HG02970 (cell line): ENCODE data around the gene SH3BP4.
"Not testable (repeated sequence)": the region's sequence is repeated elsewhere in the genome, so short reads cannot be mapped to it uniquely, and the experiment has no call there.

Experiments used
- ATAC-seq: cut with Tn5 transposase; IDR thresholded peaks from one replicate; pipeline ENCODE4 v1.9.1; 2021; ENCODE audit warnings: mild to moderate bottlenecking, moderate library complexity, moderate number of reproducible peaks; ENCODE audit not compliant: unreplicated experiment, low FRiP score

Gene SH3BP4

DNA sequence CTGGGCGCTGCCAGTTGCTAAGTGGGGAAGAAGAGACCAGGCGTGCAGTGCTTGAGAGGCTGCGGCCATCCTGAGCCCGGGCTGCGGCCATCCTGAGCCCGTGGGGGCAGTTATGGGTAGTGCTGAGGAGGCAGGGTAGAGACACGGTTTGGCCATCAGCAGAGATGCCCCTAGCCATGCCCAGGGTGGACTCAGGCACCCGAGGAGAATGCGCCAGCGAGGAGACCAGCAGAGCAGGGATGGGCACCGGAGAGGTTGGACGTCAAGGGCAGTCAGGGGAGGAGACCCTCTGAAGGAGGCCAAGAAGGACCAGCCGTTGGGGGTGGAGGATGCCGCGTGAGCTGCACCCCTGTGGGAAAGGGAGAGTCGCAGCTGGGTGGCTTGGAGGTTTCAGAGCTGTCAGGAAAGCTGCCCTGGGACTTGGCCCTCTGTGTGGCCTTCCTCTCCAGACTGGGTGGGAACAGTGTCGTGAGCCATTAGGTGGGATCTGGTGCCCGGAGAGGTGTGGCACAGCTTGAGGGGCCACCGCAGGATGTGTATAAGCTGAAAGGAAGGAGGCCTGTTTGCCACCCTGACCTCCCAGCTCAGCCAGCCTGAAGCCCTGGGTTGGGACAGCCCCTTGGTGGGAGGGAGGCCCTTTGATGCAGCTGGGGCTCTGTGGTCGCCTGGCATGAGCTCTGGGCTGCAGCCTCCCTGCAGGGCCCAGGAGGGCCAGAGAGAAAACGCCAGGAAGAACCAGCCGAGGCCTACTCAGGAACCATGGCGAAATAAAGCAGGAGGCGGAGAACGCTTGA lies 56.0 kb downstream of the SH3BP4 start:
- no peak for ATAC-seq

DNA sequence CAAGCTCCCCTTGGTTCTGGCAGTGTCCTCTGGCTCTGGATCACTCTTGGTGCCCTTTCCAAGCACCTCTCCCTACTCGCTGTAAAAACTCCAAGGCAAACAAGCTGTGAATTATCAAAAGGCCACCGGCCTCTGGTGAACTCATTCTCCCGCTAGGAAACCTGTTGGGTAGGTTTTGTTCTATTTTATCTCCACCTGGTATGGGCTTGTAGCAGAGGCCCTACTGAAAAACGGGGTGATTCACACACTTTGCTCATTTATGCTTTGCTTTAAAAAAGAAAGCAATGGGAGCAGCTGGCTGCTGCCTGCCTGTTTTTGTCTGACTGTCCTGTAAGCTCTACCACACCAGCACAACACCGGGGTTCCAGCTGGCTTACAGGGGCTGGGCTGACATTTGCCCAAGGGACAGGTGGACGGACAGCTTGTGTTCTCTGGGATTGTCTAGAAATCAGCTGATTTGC lies 56.8 kb downstream of the SH3BP4 start:
- no peak for ATAC-seq

DNA sequence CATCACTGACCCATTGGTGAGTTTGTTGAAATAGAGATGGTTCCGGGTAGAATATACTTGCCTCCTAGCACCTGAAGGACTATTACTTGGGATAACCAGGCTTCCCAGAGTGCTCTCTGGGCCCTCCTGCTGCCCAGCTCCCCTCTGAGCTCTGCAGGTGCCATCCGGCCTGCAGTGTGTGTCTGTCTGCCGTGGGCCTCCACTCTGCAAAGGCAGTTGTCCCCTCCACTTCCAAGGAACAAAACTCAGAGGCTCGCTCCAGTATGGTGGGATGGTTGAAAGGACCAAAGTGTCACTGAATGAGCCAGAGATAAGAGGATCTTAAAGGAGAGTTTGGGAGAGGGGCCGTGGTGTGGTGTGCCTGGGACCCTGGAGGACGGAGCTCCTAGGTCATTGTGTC lies 57.3 kb downstream of the SH3BP4 start:
- ATAC-seq = no peak

DNA sequence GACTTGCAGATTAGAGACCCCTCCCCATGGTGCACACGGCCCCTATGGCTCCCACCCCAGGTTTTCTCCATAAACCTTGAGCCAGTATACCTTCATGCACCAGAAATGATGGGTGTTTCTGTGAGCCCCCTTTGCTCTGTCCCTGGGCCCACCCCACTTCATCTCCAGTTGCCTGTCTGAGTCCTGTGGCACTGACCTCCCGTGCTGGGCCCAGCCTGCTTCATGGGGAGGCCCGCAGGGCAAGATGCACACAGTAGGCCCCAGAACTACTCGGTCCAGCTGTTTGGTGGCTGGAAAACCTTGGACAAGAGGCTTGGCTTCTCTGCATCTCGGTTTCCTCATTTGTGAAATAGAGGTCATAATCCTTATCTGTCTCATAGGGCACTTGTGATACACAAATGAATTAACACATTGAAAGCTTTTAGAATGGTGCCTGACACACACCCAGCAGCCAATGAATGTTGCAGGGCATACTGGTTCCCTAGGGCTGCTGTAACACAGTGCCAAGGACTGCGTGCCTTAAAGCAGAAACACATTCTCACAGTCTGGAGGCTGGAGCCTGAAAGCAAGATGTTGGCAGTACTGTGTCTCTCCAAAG lies 58.4 kb downstream of the SH3BP4 start:
- no peak for ATAC-seq

DNA sequence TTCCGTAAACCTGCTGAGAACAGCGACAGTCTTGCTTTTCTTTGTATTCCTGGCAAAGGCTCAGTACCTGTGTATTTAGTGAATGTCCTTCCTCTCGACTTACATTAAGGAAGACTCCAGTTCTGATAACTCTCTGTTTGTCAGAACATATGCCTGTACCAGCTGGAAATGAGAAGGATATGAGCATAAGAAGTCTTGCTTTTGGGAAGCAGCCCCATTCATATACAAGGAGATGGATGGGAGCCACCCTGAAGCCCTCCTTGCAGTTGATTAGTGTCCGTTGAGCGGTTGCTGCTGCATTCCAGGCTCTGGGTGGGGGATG lies 59.8 kb downstream of the SH3BP4 start:
- ATAC-seq = no peak

DNA sequence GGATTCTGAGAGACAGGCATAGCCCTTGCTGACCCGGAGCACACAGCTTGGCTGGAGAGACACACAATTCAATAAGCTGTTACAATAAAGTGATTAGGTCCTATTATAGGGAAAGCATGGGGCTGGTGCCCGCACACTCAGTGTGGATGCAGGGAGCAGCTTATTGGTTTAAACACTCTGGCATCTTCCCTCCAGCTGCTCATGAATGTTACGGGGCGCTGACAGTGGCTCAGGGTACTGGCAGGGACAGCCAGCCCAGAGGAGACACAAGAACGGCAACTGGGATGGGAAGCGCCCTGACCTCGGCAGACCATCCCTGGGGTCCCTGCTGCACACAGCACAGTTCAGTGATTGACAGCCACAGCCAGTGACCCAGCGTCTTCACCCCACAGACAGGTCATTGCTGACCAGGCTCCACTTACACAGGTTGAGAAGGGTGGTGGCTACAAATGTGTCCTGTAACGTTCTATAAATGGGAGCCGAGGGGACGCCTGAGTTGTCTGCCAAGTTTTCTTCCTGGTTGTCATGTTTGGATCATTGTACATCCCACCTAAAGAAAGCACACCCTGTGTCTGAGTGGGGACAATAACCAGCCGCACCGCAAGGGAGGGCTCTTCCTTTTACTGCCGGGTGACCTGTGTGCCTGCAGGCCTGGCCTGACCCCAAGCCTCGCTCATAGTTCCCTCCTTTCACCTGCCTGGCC lies 60.3 kb downstream of the SH3BP4 start:
- no peak for ATAC-seq

DNA sequence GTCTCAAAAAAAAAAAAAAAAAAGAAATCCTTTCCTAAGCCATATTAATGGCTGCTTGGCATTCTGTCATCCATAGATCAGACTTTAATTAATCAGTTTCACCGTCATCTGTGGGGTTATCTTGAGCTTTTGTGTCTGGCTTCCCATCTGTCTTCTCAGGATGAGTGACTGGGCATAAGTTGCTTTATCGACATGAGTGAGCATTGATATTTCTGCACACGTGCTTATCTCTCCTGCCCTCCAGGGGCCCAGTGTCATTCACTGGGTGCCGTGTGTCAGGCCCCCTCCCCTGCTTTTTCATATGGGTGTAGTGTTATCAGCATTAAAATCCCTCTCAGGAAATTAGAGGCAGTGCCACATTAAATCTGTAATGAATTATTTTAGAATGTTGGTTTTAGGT lies 65.6 kb downstream of the SH3BP4 start:
- ATAC-seq = no peak

DNA sequence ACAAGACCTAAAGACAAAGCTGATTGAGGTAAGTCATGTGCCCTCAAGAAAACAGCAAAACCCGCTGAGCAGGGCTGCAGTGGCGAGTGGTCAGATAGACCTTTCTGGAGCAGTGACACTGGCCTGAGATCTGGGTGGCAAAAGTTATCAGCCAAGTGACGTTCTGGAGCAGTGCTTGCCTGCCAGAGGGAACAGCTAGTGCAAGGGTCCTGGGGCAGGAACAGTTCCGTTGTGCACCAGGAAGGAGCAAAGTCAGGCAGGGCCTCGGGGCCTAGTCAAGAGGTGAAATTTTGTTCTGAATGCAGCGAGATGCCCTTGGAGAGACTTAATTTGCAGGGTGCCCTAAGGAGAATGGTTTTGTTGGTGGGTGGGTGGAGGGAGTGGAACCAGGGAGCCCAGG lies 67.0 kb downstream of the SH3BP4 start:
- no peak for ATAC-seq

DNA sequence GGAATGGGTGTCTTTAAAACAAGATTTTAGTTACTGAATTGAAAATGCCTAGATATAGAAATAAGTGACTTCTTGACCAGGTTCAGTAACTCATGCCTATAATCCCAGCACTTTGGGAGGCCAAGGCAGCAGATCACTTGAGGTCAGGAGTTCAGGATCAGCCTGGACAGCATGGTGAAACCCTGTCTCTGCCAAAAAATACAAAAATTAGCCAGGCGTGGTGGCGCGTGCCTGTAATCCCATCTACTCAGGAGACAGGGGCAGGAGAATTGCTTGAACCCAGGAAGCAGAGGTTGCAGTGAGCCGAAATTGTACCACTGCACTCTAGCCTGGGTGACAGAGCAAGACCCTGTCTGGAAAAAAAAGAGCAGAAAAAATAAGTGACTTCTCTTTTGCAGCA lies 68.3 kb downstream of the SH3BP4 start:
- not testable (repeated sequence) for ATAC-seq

DNA sequence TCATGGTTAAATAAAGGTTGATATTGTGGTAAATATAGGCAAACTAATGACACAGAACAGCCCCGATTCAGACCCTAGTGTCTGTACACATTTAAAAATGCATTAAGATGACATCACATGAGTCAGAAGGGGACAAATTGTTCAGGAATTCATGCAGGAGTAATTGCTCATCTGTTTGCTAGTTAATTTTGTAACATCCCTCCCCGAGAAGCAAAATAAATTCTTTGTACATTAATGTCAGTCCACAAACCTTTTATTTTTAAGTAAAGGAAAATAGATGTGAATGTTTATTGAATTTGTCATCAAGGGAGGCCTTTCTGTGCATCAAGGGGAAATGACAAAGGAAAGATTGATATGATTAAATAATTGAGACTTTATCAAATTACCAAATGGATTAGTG lies 69.9 kb downstream of the SH3BP4 start:
- ATAC-seq = no peak

DNA sequence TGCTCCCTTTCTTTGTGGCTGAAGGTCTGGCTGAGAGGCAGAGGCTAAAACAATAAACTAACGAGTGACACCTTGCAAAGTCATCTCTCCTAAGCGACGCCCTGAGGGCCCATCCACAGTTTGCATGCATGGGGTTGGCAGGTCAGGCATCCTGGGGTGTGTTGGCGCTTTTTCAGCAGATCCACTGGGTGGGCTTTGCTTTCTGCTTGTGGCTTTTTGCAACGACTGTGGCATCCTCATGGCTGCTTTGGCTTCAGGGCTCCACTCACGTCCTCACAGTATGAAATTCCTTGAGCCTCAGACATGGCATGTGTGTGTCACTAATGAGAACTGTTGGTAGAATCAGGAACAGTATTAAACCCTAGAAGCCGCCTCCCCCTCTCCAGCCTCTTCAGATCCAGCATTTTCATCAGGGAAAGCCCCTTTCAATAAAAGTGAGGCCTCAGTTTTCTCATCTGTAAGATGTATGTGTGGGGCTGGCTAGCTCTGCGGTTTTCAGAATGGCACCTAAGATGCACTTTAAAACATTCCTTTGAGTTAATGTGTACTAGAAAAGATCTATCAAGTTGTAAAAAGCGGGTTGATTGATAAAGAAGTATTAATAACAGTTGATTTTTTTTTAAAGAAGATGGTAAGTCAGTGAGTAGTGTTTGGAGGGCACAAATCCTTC lies 72.5 kb downstream of the SH3BP4 start:
- no peak for ATAC-seq

DNA sequence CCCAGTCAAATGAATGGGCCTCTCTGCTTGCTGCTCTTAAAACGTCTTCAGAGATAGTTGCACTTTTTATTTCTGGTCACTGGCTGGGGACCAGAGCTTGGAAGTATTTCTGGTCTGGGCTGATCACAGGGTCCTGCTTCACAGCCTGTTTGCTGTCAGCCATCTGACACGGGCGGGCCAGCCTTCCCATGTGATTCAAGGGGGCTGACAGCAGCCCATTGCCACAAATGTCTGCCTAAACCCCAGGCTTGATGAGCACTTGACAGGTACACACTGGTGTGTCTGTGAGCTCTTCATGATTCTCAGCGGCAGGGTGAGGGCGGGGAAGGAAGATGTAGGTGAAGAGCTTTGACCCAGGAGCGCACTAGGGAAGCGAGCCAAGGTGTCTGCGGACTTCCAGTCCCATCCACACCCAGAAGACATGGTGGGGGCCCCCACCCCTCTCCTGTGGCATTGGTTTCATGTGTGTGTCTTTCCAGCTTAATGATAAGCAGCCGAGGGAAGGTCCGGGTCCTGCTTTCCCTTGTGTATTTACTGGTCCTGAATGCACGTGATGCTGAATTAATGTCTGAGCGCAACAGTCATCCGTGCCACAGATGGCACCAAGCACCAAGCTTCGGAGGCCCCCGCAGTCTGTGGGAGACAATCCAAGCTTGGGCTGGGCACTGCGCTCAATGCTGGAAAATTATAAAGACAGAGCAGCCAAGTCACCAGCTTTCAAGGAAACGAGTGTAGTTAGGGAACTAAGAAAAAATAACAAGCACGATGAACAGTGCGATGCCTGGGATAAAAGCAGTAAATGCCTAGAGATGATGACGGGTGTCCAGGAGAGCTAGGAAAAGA lies 73.3 kb downstream of the SH3BP4 start:
- no peak for ATAC-seq

DNA sequence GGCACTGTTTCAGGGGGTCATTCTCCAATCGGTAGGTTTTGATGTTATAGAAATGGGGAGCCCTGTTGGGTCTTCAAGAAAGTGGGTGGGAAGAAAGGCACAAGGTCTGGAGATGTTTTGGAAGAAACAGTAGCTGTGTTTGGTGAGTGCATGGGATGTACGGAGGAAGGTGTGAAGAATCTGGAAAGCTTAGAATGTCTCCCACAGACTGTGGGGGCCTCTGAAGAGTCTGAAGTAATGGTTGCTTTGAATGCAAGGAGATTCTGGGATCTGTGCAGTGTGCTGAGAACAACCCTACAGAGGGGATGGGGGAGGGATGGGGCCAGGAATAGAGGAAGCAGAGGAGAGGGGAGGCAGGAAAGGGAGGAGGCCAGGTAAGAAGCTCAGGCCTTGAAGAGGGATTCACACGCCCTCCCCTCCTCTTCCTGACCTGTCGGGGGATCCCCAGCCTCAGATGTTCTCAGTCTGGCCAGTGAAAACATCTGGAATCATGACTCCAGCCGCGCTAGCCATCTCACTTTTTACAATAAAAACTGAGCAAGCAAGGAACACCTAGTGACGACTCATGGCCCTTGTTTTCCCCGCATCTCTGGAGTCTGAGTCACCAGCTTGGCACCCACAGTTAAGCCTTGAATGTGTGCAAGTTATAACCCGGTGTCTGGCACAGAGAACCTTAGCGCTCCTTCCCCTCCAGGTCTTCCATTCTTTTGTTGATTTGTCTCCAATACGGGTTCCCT lies 74.2 kb downstream of the SH3BP4 start:
- no peak for ATAC-seq

DNA sequence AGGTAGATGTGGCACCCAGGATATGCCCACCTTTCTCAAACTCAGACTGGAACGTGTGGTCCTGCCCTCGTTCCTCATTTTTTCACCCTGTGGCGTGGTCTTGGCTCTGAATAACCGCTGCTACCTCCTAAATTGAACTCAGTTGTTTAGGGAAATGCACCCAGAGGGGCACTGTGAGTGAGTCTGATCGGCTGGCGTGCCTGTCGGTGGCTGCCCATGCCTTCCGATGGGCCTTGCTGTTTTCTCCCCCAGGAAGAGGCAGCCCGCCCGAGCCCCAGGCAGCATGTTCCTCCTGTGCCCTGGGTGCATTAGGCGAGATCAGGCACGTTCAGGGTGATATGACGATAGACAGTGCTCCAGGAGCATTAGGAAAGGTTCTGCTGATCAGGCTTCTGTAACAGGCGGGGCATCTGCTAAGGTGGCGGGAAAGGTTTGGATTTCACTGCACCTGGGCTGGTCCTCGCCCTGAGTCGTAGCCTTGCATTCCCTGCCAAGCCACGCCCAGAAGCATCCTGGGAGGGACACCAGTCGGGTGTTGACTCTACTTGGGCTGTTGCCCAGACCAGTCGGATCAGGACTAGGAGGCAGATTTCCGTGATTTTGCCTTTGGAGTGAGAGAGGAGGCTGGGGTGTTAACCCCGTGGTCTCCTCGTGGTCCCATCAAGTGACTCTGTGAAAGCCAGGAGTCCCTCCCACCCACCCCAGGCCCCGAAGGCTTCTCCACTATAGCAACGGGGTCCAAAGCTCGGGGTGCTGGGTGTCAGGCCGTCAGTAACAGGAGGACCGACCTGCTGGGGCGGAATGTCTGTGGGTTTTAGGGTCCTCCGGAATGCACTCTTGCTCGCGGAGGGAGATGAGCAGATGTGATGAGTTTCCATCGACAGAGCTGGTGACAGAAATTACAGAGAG lies 75.1 kb downstream of the SH3BP4 start:
- ATAC-seq = no peak

DNA sequence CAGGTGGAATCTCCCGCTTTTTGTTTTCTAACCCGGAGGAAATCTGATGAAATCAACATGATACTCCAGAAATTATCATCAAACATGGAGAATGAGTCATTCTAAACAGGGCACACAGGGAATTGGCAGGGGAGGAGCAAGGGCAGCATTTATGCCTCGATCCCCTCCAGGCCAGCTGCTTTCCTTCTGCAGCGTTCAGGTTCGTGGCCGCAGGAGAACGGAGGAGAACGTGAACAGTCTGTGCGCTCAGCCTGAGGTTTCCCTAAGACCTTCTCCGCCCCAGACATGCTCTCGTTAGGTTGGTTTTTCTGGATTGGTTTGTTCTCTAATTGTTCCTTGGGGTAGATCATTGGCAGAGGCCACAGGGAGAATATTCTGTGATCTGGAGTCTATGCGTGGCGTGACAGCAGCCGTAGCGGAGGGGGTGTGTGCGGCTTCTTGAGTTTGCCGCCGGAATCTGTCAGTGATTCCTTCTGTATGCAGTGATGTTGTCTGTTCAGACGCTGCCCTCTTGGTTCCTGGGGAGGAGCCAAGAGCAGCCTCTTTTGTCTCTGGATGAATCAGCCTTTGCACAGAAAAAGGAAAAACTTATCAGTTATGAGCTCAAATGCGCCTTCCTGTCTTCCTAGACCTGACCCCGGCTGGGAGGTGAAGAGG lies 75.9 kb downstream of the SH3BP4 start:
- no peak for ATAC-seq

DNA sequence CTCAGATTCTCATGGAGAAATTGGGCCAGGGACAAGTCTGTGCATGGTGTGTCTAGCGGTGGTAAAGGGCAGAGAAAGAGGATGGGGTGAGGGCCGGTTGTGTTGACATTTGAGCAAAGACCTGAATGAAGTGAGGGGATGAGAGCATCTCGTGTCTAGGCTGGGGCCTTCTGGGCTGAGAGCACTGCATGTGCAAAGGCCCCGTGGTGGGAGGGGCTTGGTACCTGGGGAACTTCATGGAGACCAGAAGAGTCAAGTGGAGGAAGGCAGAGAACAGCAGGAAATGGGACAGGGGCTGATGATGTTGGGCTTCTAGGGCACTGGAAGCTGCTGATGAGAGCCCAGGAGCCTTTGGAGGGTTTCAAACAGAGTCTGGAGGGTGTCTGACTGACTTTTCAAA lies 76.8 kb downstream of the SH3BP4 start:
- ATAC-seq = no peak

DNA sequence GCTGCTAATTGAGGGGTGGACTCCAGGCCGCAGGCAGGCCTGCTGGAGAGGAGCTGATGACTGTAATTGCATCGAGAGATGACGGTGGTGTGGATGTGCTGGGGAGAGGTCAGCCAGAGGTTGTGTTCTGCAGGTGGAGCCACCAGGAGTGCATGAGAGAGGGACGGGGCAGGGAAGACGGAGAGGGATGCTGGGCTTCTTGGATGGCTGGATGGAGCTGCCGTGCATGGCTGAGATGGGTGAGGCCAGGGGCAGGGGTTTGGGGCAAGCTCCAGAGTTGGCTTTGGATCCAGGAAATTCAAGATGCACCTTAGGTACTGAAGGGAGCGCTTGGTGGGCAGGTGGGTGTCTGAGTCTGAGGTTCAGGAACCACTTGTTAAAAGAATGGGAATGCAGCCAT lies 77.2 kb downstream of the SH3BP4 start:
- no peak for ATAC-seq

DNA sequence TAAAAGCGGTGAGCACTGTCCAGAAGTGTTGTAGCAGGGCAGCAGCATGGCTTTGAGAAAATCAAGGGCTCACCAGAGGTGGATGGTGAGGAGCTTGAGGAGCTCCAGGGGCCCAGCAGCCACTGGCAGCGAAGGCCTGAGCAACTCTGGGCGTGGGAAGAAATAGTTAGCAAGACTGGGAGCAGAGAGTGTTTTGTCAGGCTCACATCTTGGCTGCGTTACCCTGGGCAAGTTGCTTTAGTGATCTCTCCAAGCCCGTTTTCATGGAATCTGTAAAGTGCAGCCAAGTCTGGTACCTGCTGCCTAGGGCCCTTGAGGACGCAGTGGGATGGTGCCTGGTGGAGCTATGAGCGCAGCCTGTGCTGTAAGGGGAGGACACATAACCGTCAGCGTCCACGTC lies 78.3 kb downstream of the SH3BP4 start:
- ATAC-seq = no peak
